Tibial nerve (tissue), 4 donors: Measurements from ENCODE around the gene NFAT5. TPM values are rescaled to one million over a fixed set of nuclear protein-coding genes. Genes with fewer than 3 reads are reported as not detected.
"Not testable (repeated sequence)": the region's sequence is repeated elsewhere in the genome, so short reads cannot be mapped to it uniquely, and the experiment has no call there.

Experiments used
- DNase-seq, 2 donors: peaks; one replicate each; pipeline ENCODE4 v3.0.0-alpha.2; 2019; ENCODE audit warnings: low spot score in 2 of 2
- H3K27ac ChIP-seq, 4 donors: fragments of 200-600 bp; sonication (generic) in 3 of 4; one replicate each; pipeline ENCODE4 v1.5.1; 2017 to 2019; ENCODE audit warnings: mild to moderate bottlenecking in 1 of 4
- H3K27me3 ChIP-seq, 2 donors: fragments of 200-600 bp; sonication (generic) in 1 of 2; one replicate each; pipeline versions ENCODE4 v1.5.1 to v1.6.0; 2017 to 2019
- H3K36me3 ChIP-seq, 3 donors: fragments of 200-600 bp; sonication (generic); one replicate each; pipeline ENCODE4 v1.5.1; 2018 to 2019
- H3K4me1 ChIP-seq, 4 donors: fragments of 200-600 bp; sonication (generic) in 3 of 4; one replicate each; pipeline ENCODE4 v1.5.1; 2017 to 2019
- H3K4me3 ChIP-seq, 4 donors: fragments of 200-600 bp; sonication (generic) in 3 of 4; one replicate each; pipeline ENCODE4 v1.5.1; 2017 to 2019; ENCODE audit warnings: mild to moderate bottlenecking in 1 of 4, moderate library complexity in 1 of 4
- H3K9me3 ChIP-seq, 4 donors: fragments of 200-600 bp; sonication (generic) in 3 of 4; one replicate each; pipeline ENCODE4 v1.5.1; 2017 to 2019
- CTCF ChIP-seq, 5 experiments: fragments of 200-600 bp in 3 of 5; fragments of 450-650 bp in 2 of 5; sonication (generic) in 3 of 5; IDR thresholded peaks; one replicate each; pipeline ENCODE4 v1.5.1; 2016 to 2019; ENCODE audit warnings: antibody characterized with exemption in 5 of 5, mild to moderate bottlenecking in 3 of 5, moderate library complexity in 2 of 5
- EP300 ChIP-seq, 2 donors: sonication (generic); formaldehyde crosslinking; IDR thresholded peaks; one replicate each; pipeline ENCODE4 v1.6.1; 2017; ENCODE audit warnings: antibody characterized with exemption in 2 of 2, mild to moderate bottlenecking in 1 of 2
- POLR2A ChIP-seq, 2 donors: fragments of 450-650 bp; IDR thresholded peaks; one replicate each; pipeline ENCODE4 v1.6.1; 2017; ENCODE audit warnings: antibody characterized with exemption in 2 of 2, mild to moderate bottlenecking in 2 of 2, moderate library complexity in 2 of 2
- WGBS, 2 donors: methylation state at CpG; one replicate each; pipeline ENCODE4 v1.1.5; 2018; 5-methylcytosine and 5-hydroxymethylcytosine counted together
- total RNA-seq, 4 donors: library from RNA; depleted of rRNA; stranded (reverse); fragments of >200 nt; gene quantifications; one replicate each; pipeline ENCODE4 v1.1.0, GENCODE V29; 2016

The NFAT5 gene
- total RNA-seq, 4 donors from 2014 or later, result 53.2 to 61.4 (median 57.5) TPM

GRCh38 chr16:69538808-69539207 is 27.0 kb upstream of the NFAT5 start:
- H3K4me1 ChIP-seq, result no peaks in the 10 kb centered on the region
- TF ChIP-seq EP300 (IDR thresholded peaks at IDR 0.05) (no peak), CTCF (IDR thresholded peaks at IDR 0.05) (no peak), POLR2A (IDR thresholded peaks at IDR 0.05) (no peak)
- H3K27ac ChIP-seq, result no peak overlapping the region
- 67 to 73% methylated on average over 1 of the region's 1 CpG for WGBS, 2 donors
- H3K36me3 ChIP-seq, result no peaks in the 10 kb centered on the region
- H3K4me3 ChIP-seq, result no peak overlapping the region
- H3K27me3 ChIP-seq, result no peaks in the 10 kb centered on the region
- DNase-seq, result no peak
- H3K9me3 ChIP-seq, result no peaks in the 10 kb centered on the region

- no peaks in the 10 kb centered on the region for H3K27me3 ChIP-seq
- no peaks in the 10 kb centered on the region for H3K9me3 ChIP-seq
- no peak for DNase-seq
- no peaks in the 10 kb centered on the region for H3K36me3 ChIP-seq
- H3K27ac ChIP-seq, result no peak overlapping the region
- H3K4me1 ChIP-seq, result no peaks in the 10 kb centered on the region
- TF ChIP-seq EP300 (IDR thresholded peaks at IDR 0.05) (no peak), CTCF (IDR thresholded peaks at IDR 0.05) (no peak)
- H3K4me3 ChIP-seq, result no peak overlapping the region
These were observed 22.8 kb upstream of the NFAT5 start for GRCh38 chr16:69542974-69543373.

GRCh38 chr16:69544088-69544487 is 21.7 kb upstream of the NFAT5 start:
- no peak overlapping the region for H3K27ac ChIP-seq
- no peaks in the 10 kb centered on the region for H3K36me3 ChIP-seq
- no peaks in the 10 kb centered on the region for H3K9me3 ChIP-seq
- no peak for TF ChIP-seq CTCF (IDR thresholded peaks at IDR 0.05)
- TF ChIP-seq POLR2A (IDR thresholded peaks at IDR 0.05), result no peak
- TF ChIP-seq EP300 (IDR thresholded peaks at IDR 0.05), result no peak
- DNase-seq, result no peak
- no peaks in the 10 kb centered on the region for H3K27me3 ChIP-seq
- no peak overlapping the region for H3K4me3 ChIP-seq
- 74 to 79% methylated on average over 3 of the region's 3 CpGs for WGBS, 2 donors
- no peaks in the 10 kb centered on the region for H3K4me1 ChIP-seq

GRCh38 chr16:69546663-69547062 is 19.1 kb upstream of the NFAT5 start:
- H3K4me3 ChIP-seq, H3K9me3 ChIP-seq, H3K4me1 ChIP-seq, H3K36me3 ChIP-seq, H3K27me3 ChIP-seq, H3K27ac ChIP-seq, DNase-seq: not testable (repeated sequence)
- WGBS, 2 donors, result 88 to 90% methylated on average over 6 of the region's 6 CpGs

- H3K27ac ChIP-seq, result no peak overlapping the region
- TF ChIP-seq CTCF (IDR thresholded peaks at IDR 0.05), result no peak
- no peak for TF ChIP-seq POLR2A (IDR thresholded peaks at IDR 0.05)
- TF ChIP-seq EP300 (IDR thresholded peaks at IDR 0.05), result no peak
- WGBS, 2 donors, result 75 to 76% methylated on average over 4 of the region's 4 CpGs
- no peak for DNase-seq
- H3K36me3 ChIP-seq, result no peaks in the 10 kb centered on the region
- no peaks in the 10 kb centered on the region for H3K9me3 ChIP-seq
- H3K27me3 ChIP-seq, result no peaks in the 10 kb centered on the region
- peaks cover 0 to 9% (median 0%) of the 10 kb centered on the region in 4 donors for H3K4me1 ChIP-seq
- no peak overlapping the region for H3K4me3 ChIP-seq
These were observed 12.4 kb upstream of the NFAT5 start for GRCh38 chr16:69553332-69553731.

- TF ChIP-seq EP300 (IDR thresholded peaks at IDR 0.05), result no peak
- no peak for TF ChIP-seq CTCF (IDR thresholded peaks at IDR 0.05)
- no peak for TF ChIP-seq POLR2A (IDR thresholded peaks at IDR 0.05)
- Histone ChIP-seq H3K27me3 (no peaks in the 10 kb centered on the region), H3K36me3 (no peaks in the 10 kb centered on the region), H3K27ac (no peak overlapping the region), H3K9me3 (no peaks in the 10 kb centered on the region), H3K4me1 (peaks cover 0 to 9% (median 0%) of the 10 kb centered on the region in 4 donors), H3K4me3 (no peak overlapping the region)
- DNase-seq, result no peak
- 92 to 93% methylated on average over 2 of the region's 2 CpGs for WGBS, 2 donors
These were observed 11.3 kb upstream of the NFAT5 start for GRCh38 chr16:69554495-69554894.
